AG09319 (cell line): ENCODE results near the gene TBC1D1.

Source experiments
- DNase-seq: peaks from one replicate; pipeline ENCODE4 v3.0.0-alpha.2; 2010; ENCODE audit warnings: low read depth; ENCODE audit errors: extremely low read depth
- CTCF ChIP-seq: IDR thresholded peaks from 2 replicates; pipeline ENCODE4 v1.5.1; 2011; ENCODE audit warnings: low read depth, mild to moderate bottlenecking, inconsistent platforms, low read length, moderate library complexity

Gene TBC1D1

GRCh38 chr4:38131371-38132091, 240.6 kb downstream of the TBC1D1 start:
- no peak for TF ChIP-seq CTCF
- no peak for DNase-seq

GRCh38 chr4:38132107-38132673, 241.3 kb downstream of the TBC1D1 start:
- peak; percentile 56 for DNase-seq
- TF ChIP-seq CTCF: no peak

- no peak for DNase-seq
- TF ChIP-seq CTCF: no peak
Observed at GRCh38 chr4:38132843-38133662, 242.2 kb downstream of the TBC1D1 start.

- no peak for DNase-seq
- TF ChIP-seq CTCF: no peak
Observed at GRCh38 chr4:38133711-38134480, 243.0 kb downstream of the TBC1D1 start.

- DNase-seq: no peak
- TF ChIP-seq CTCF: no peak
Observed at GRCh38 chr4:38135201-38135600, 244.3 kb downstream of the TBC1D1 start.

- DNase-seq: no peak
- no peak for TF ChIP-seq CTCF
Observed at GRCh38 chr4:38136604-38137003, 245.7 kb downstream of the TBC1D1 start.
